Gastroesophageal sphincter (tissue), 3 donors: ENCODE data around the gene MDFIC.

Experiments
- CTCF ChIP-seq, 4 experiments: fragments of 200-600 bp in 2 of 4; fragments of 450-650 bp in 2 of 4; sonication (generic) in 1 of 4; IDR thresholded peaks; one replicate each; pipeline ENCODE4 v1.5.1; 2017 to 2019; ENCODE audit warnings: antibody characterized with exemption in 4 of 4, mild to moderate bottlenecking in 2 of 4, moderate library complexity in 2 of 4
- POLR2AphosphoS5 ChIP-seq: sonication (generic); formaldehyde crosslinking; IDR thresholded peaks from one replicate; pipeline ENCODE4 v1.6.1; 2017; ENCODE audit warnings: antibody characterized with exemption

DNA sequence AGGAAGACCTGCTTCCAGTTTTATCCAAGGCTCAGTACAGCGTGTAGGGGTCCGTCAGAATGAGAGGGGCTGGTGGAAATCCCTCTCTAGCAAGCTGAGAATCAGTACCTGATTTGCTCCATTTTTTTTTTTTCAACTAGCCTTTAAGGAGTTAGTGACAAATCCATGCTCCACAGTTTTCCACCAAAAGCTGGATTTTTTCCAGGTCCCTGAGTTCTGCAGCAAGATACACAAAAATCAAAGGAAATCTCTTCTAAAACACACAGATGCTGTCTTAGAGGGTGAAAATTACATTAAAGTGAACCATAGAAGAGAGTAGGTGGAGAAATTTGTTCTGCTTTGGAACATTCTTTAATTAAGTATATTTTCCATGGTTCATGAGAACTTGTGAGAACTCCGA, 30.4 kb downstream of the MDFIC start:
- TF ChIP-seq POLR2AphosphoS5: no peak
- TF ChIP-seq CTCF (IDR thresholded peaks at IDR 0.05): no peak
